Gastroesophageal sphincter (tissue), 4 donors: ENCODE measurements around the gene AGAP3. TPM values are rescaled to one million over a fixed set of nuclear protein-coding genes. Genes with fewer than 3 reads are reported as not detected.

Source experiments
- ATAC-seq: fragments of 150-250 bp; one replicate; pipeline ENCODE4 v1.9.1; 2016; ENCODE audit warnings: mild to moderate bottlenecking, moderate library complexity
- H3K27ac ChIP-seq, 4 donors: fragments of 200-600 bp; sonication (generic) in 3 of 4; 1 replicate in 3 of 4; 2 replicates in 1 of 4; pipeline ENCODE4 v1.5.1; 2016 to 2019
- H3K27me3 ChIP-seq: fragments of 200-600 bp; sonication (generic); one replicate; pipeline ENCODE4 v1.5.1; 2019
- H3K36me3 ChIP-seq, 2 donors: fragments of 200-600 bp; sonication (generic); one replicate each; pipeline ENCODE4 v1.5.1; 2019; ENCODE audit warnings: control low read depth in 1 of 2
- H3K4me1 ChIP-seq, 3 donors: fragments of 200-600 bp; sonication (generic); 1 replicate in 2 of 3; 2 replicates in 1 of 3; pipeline ENCODE4 v1.5.1; 2016 to 2019; ENCODE audit warnings: control low read depth in 2 of 3
- H3K4me3 ChIP-seq, 2 donors: fragments of 200-600 bp; sonication (generic); one replicate each; pipeline ENCODE4 v1.5.1; 2019; ENCODE audit warnings: mild to moderate bottlenecking in 1 of 2, moderate library complexity in 1 of 2
- H3K9me3 ChIP-seq, 3 donors: fragments of 200-600 bp; sonication (generic); one replicate each; pipeline ENCODE4 v1.5.1; 2017 to 2019; ENCODE audit warnings: control low read depth in 2 of 3
- EP300 ChIP-seq: sonication (generic); formaldehyde crosslinking; IDR thresholded peaks from one replicate; pipeline ENCODE4 v1.6.1; 2017; ENCODE audit warnings: antibody characterized with exemption, mild to moderate bottlenecking
- POLR2A ChIP-seq, 2 donors: fragments of 450-650 bp; IDR thresholded peaks; one replicate each; pipeline ENCODE4 v1.6.1; 2017; ENCODE audit warnings: antibody characterized with exemption in 2 of 2, mild to moderate bottlenecking in 2 of 2, moderate library complexity in 1 of 2
- POLR2AphosphoS5 ChIP-seq: sonication (generic); formaldehyde crosslinking; IDR thresholded peaks from one replicate; pipeline ENCODE4 v1.6.1; 2017; ENCODE audit warnings: antibody characterized with exemption
- WGBS, 2 donors: methylation state at CpG; one replicate each; pipeline ENCODE4 v1.1.5; 2018; ENCODE audit warnings: low coverage in 1 of 2; 5-methylcytosine and 5-hydroxymethylcytosine counted together
- total RNA-seq, 4 donors: library from RNA; depleted of rRNA; stranded (reverse); fragments of >200 nt; gene quantifications; one replicate each; pipeline ENCODE4 v1.1.0, GENCODE V29; 2016
- TF ChIP-seq, protein P1 (sequence below), 4 experiments: fragments of 200-600 bp in 2 of 4; fragments of 450-650 bp in 2 of 4; sonication (generic) in 1 of 4; IDR thresholded peaks; one replicate each; pipeline ENCODE4 v1.5.1; 2017 to 2019; ENCODE audit warnings: antibody characterized with exemption in 4 of 4, mild to moderate bottlenecking in 2 of 4, moderate library complexity in 2 of 4

AGAP3 gene
- total RNA-seq, 4 donors from 2014 or later: 36.3 to 68.2 (median 55.7) TPM

DNA sequence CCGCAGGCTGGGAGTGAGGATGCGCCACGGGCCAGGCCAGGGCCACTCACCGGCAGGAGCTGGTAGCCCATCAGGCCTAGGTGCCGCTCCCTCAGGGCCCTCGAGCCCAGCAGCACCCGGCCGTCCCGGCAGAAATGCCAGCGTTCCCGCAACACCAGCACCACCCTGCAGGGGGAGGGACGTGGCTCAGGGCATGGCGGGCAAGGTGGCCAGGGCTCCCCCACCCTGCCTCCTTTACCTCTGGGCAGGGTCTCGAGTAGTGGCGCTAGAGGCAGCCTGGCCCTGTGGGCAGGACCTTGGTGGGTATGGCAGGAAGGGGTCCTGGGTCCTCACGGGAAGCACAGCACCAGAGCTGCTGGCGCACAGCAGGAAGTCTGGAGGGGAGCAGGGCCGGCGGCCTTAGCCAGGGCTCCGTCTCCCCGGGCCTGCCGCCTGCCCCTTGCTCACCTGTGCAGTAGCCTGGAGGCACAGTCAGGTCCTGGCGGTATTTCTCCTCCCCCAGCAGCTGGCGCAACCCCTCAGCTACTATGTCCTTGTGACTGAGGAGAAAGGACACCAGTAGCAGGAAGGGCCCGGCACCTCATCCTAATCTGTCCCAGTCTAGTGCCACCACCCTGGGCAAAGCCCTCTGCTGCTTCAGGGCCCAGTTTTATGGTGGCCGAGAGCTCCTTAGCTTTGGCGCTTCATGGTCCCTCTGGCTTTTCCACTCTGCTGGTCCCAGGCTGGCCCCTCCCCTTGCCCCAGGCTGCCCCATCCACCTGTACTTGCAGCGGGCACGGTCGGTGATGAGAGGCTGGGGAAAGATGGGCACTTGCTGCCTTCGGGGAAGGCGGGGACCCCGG is 9.2 kb upstream of the AGAP3 start:
- ATAC-seq: no peak
- Histone ChIP-seq H3K4me3 (no peak overlapping the region), H3K9me3 (no peaks in the 10 kb centered on the region), H3K4me1 (peaks cover 3 to 52% (median 24%) of the 10 kb centered on the region in 3 donors), H3K27ac (peak overlapping the region in 2 of 4 donors; percentile 15 to 36), H3K36me3 (peaks cover 0 to 57% of the 10 kb centered on the region in 2 donors), H3K27me3 (no peaks in the 10 kb centered on the region)
- WGBS, 2 donors: no CpG with 5 or more reads among the region's 33 CpGs
- TF ChIP-seq EP300: no peak
- TF ChIP-seq POLR2A (IDR thresholded peaks at IDR 0.05): no peak
- TF ChIP-seq POLR2AphosphoS5: no peak
- TF ChIP-seq, protein P1, sequence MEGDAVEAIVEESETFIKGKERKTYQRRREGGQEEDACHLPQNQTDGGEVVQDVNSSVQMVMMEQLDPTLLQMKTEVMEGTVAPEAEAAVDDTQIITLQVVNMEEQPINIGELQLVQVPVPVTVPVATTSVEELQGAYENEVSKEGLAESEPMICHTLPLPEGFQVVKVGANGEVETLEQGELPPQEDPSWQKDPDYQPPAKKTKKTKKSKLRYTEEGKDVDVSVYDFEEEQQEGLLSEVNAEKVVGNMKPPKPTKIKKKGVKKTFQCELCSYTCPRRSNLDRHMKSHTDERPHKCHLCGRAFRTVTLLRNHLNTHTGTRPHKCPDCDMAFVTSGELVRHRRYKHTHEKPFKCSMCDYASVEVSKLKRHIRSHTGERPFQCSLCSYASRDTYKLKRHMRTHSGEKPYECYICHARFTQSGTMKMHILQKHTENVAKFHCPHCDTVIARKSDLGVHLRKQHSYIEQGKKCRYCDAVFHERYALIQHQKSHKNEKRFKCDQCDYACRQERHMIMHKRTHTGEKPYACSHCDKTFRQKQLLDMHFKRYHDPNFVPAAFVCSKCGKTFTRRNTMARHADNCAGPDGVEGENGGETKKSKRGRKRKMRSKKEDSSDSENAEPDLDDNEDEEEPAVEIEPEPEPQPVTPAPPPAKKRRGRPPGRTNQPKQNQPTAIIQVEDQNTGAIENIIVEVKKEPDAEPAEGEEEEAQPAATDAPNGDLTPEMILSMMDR (IDR thresholded peaks at IDR 0.05): no peak

DNA sequence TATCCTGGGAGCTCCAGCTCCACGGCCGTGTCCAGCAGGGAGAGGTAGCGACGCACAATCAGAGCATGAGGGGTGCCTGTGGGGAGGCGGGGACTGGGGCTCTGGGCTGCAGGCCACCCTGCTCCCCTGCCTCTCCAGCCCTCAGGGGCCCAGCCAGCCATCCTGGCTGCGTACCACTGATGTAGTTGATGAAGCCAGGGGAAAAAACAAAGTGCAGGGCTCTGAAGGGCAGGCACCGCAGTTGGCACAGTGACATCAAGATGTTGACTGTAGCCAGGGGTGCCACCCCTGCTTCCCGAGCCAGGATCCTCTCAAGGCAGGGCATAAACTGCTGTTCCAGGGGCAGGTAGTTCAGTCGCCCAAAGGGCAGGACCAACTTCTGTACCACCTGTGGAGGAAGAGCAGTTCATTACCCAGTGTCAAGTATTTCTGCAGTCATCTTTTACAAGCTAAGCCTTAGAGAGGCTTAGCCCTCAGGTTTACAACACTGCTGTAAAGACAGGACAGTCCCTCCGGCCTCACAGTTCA is 8.5 kb upstream of the AGAP3 start:
- WGBS, 2 donors: 80% methylated on average over 1 of the region's 10 CpGs; no CpG with 5 or more reads in 1 of the 2 donors
- peak overlapping the region in 2 of 4 donors; percentile 15 to 36 for H3K27ac ChIP-seq
- no peaks in the 10 kb centered on the region for H3K27me3 ChIP-seq
- no peaks in the 10 kb centered on the region for H3K9me3 ChIP-seq
- no peak for TF ChIP-seq POLR2AphosphoS5
- TF ChIP-seq EP300: no peak
- TF ChIP-seq, protein P1 (IDR thresholded peaks at IDR 0.05): no peak
- TF ChIP-seq POLR2A (IDR thresholded peaks at IDR 0.05): no peak
- no peak overlapping the region for H3K4me3 ChIP-seq
- ATAC-seq: no peak
- peaks cover 0 to 51% of the 10 kb centered on the region in 2 donors for H3K36me3 ChIP-seq
- peaks cover 8 to 59% (median 30%) of the 10 kb centered on the region in 3 donors for H3K4me1 ChIP-seq

DNA sequence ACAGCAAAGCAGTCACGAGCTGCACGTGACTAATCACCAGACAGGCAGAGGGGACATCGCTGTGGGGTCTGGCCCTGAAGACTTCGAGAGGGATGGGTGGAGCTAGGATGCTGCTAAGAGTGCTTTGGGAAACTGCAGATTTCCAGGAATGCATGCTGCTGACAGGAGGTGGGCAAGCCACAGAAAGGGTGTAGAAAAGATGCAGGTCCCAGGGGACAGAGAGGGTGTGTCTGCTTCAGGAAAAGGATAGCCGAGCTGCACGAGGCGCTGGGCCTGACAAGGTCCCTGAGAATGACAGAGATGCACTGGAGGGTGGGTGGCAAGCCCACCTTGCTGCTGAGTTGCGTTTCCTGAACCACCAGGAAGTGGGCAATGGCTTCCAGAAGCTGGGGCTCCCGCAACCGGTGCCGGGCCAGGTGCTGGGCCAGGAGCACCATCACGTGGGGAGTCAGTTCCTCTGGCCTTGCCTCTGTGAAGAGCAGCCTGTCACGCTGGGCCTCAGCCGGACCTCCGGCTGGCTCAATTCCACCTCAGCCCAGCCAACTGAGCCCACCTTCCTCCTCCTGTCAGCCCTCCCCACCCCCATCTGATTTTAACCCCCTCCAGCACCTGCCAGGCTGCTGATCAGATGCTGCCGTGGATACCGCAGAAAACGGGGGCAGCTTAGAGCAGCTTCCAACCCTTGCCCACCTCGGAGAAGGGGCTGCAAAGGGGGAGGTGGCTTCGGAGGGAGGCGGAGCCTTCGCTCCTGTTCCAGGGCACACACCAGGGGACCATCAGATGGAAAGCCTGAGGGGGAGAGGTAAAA is 7.8 kb upstream of the AGAP3 start:
- H3K4me3 ChIP-seq: no peak overlapping the region
- H3K27me3 ChIP-seq: no peaks in the 10 kb centered on the region
- WGBS, 2 donors: 29 to 34% methylated on average over 5 to 7 of the region's 22 CpGs
- ATAC-seq: no peak
- H3K4me1 ChIP-seq: peaks cover 8 to 66% (median 30%) of the 10 kb centered on the region in 3 donors
- peak overlapping the region in 3 of 4 donors; percentile 15 to 36 (median 16) for H3K27ac ChIP-seq
- peaks cover 0 to 44% of the 10 kb centered on the region in 2 donors for H3K36me3 ChIP-seq
- TF ChIP-seq, protein P1 (IDR thresholded peaks at IDR 0.05): no peak
- no peaks in the 10 kb centered on the region for H3K9me3 ChIP-seq

DNA sequence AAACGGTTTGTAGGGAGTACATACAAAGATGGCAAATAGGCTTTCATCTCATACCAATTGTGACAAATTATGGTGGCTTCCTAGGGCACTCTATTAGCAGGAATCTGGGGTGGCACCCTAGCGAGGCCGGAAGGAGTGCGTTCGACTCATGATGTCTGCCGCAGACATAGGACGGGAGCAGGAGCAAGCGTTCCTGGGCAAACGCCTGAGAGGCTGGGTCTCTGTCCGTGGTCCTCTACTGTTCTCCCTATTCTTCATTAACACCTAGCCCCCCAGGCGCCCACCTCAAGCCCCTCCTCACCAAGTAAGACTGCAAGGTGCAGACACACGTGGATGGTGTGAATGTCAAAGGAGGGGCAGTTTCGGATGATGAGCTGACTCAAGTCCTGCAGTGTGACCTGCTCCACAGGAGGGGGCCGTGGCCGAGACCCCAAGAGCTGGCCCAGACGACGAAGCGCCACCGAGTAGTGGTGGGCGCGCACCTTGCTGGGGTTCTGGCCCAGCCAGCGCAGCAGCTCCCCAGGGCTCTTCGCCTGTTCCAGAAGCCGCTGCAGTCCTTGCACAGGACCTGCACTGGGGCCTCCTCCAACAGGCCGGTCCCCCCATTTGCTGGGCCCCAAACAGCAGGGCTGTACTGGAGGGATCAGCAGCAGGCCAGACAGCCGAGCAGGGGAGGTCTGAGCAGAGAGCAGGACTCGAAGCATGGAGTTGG is 6.9 kb upstream of the AGAP3 start:
- H3K4me1 ChIP-seq: peaks cover 8 to 71% (median 33%) of the 10 kb centered on the region in 3 donors
- H3K4me3 ChIP-seq: peak overlapping the region in 1 of 2 donors; percentile 98
- WGBS, 2 donors: 55 to 80% methylated on average over 1 to 7 of the region's 27 CpGs
- H3K36me3 ChIP-seq: peaks cover 0 to 35% of the 10 kb centered on the region in 2 donors
- ATAC-seq: no peak
- H3K27me3 ChIP-seq: no peaks in the 10 kb centered on the region
- H3K27ac ChIP-seq: peak overlapping the region in 3 of 4 donors; percentile 95 to 98 (median 96)
- TF ChIP-seq, protein P1 (IDR thresholded peaks at IDR 0.05): no peak
- TF ChIP-seq POLR2A (IDR thresholded peaks at IDR 0.05) (no peak), POLR2AphosphoS5 (no peak), EP300 (no peak)
- no peaks in the 10 kb centered on the region for H3K9me3 ChIP-seq
